Astrocyte of the cerebellum (primary cell): ENCODE measurements around the gene CDIPT.

Experiments
- DNase-seq: peaks from one replicate; pipeline ENCODE4 v3.0.0-alpha.2; 2011; ENCODE audit warnings: low read depth
- H3K4me3 ChIP-seq: 2 replicates; pipeline ENCODE4 v1.5.1; 2011; ENCODE audit warnings: mild to moderate bottlenecking, low read depth, low read length, moderate library complexity
- in situ Hi-C: cut with HindIII; loops from 2 replicates; pipeline ENCODE4 v1.10.0; 2017; ENCODE audit warnings: low sequenced_read_pairs
- TF ChIP-seq, protein P1 (sequence below): IDR thresholded peaks from 2 replicates; pipeline ENCODE4 v1.5.1; 2012; ENCODE audit warnings: low read length, low read depth, moderate library complexity, mild to moderate bottlenecking; ENCODE audit errors: missing control alignments

CDIPT gene

DNA sequence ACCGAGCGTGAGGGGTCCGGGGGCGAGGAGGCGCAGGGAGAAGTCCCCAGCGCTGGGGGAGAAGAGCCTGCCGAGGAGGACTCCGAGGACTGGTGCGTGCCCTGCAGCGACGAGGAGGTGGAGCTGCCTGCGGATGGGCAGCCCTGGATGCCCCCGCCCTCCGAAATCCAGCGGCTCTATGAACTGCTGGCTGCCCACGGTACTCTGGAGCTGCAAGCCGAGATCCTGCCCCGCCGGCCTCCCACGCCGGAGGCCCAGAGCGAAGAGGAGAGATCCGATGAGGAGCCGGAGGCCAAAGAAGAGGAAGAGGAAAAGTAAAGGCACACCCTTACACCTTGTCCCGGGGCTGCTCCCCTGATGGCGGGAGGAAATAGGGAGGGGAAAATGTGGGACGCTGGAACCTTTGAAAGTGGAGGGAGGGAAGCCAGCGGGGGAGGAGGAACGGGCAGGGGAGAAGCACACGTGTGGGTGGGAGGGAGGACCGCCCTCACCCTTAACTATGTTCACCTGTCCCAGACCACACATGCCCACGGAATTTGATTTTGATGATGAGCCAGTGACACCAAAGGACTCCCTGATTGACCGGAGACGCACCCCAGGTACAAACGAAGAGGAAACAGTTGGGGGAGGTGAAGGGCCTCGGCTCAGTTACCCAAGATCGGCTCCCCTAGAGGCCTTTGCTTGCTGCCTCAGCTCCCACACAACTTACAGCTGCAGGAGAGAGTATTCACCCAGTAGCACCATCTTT is 46.2 kb downstream of the CDIPT start:
- H3K4me3 ChIP-seq, result peak overlapping the region; percentile 77
- DNase-seq, result no peak
- in situ Hi-C loops, result no loop called here
- TF ChIP-seq, protein P1, sequence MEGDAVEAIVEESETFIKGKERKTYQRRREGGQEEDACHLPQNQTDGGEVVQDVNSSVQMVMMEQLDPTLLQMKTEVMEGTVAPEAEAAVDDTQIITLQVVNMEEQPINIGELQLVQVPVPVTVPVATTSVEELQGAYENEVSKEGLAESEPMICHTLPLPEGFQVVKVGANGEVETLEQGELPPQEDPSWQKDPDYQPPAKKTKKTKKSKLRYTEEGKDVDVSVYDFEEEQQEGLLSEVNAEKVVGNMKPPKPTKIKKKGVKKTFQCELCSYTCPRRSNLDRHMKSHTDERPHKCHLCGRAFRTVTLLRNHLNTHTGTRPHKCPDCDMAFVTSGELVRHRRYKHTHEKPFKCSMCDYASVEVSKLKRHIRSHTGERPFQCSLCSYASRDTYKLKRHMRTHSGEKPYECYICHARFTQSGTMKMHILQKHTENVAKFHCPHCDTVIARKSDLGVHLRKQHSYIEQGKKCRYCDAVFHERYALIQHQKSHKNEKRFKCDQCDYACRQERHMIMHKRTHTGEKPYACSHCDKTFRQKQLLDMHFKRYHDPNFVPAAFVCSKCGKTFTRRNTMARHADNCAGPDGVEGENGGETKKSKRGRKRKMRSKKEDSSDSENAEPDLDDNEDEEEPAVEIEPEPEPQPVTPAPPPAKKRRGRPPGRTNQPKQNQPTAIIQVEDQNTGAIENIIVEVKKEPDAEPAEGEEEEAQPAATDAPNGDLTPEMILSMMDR, result peak; percentile 30

DNA sequence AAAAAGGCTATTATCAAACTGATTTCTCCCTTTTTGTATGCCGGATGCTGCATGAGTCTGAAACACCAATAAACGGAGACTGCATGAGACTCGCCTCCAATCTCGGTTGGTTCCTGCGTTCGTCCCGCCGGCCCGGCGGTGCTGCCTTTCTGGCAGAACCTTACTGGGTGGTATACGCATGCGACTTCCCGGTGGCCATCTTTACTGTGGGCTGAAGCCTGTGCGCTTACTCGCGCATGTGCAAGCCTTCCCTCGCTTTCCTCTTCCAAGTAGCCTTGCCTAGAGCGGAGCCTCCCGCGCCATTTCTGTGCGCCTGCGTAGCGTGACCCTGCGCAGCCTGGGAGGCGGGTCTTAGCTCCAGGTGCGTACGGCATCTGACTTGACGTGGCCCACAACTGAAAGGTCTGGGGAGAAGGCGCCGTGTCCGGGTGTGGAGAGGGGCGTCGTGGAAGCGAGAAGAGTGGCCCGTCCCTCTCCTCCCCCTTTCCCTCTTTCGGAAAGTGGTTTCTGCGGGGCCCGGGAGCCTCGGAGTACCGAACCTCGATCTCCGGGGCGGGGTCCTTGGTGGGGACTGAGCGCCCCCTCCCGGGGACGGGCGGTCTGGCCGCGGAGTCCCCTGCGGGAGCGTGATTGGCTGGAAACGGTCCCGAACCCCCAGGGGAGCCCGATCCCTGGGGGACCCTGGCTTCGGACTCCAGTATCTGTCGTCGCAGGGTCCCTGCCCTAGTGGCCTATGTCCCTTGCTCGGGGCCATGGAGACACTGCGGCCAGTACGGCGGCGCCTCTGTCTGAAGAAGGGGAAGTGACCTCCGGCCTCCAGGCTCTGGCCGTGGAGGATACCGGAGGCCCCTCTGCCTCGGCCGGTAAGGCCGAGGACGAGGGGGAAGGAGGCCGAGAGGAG is 47.0 kb downstream of the CDIPT start, which contains the start of gene PAGR1:
Gene PAGR1, plus strand, starts transcription at position 360 of the 901 bp plus-strand sequence. Its CDS starts 374 bp downstream, at position 734.
- H3K4me3 ChIP-seq, result peak within 1 kb of the TSS; percentile 77
- peak; percentile 99 for DNase-seq
- in situ Hi-C loops, result no loop called here
- TF ChIP-seq, protein P1, result peak; percentile 89

DNA sequence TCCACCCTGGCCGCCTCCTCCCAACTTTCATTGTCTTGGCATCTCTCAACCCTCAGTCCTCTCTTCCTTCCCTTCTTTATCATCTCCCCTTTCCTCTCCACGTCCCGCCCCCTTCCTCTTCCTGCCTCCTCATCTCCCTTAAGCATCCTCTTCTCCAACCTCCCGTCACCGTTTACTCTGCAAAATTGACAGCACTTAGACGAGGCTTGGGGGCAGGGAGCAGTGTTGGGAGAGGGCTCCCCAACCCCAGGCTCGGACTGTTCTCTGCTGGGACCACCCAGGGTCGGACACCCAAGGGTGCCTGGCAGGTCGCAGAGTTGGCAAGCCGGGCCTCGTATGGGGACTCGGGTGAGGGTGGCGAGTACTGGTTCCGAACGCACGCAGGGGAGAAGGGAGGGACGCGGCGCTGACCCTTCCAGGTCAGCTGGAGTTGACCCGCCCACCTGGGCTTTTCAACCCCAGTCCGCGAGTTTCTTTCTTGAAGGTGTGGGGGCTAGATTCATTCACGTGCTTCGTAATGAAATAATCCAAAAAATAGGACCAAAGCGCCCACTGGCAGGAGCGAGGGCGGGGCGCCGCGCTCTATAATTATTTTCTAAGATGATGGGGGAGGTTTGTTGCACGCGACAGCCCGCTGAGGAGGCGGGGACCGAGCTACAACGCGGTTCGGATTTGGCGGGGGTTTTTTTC is 47.8 kb downstream of the CDIPT start:
- TF ChIP-seq, protein P1, result no peak
- in situ Hi-C loops, result no loop called here
- no peak for DNase-seq
- peak overlapping the region; percentile 77 for H3K4me3 ChIP-seq

GRCh38 chr16:29814592-29814991 is 48.4 kb downstream of the CDIPT start:
- no peak for DNase-seq
- in situ Hi-C loops, result no loop called here
- no peak overlapping the region for H3K4me3 ChIP-seq
- TF ChIP-seq, protein P1, result no peak

DNA sequence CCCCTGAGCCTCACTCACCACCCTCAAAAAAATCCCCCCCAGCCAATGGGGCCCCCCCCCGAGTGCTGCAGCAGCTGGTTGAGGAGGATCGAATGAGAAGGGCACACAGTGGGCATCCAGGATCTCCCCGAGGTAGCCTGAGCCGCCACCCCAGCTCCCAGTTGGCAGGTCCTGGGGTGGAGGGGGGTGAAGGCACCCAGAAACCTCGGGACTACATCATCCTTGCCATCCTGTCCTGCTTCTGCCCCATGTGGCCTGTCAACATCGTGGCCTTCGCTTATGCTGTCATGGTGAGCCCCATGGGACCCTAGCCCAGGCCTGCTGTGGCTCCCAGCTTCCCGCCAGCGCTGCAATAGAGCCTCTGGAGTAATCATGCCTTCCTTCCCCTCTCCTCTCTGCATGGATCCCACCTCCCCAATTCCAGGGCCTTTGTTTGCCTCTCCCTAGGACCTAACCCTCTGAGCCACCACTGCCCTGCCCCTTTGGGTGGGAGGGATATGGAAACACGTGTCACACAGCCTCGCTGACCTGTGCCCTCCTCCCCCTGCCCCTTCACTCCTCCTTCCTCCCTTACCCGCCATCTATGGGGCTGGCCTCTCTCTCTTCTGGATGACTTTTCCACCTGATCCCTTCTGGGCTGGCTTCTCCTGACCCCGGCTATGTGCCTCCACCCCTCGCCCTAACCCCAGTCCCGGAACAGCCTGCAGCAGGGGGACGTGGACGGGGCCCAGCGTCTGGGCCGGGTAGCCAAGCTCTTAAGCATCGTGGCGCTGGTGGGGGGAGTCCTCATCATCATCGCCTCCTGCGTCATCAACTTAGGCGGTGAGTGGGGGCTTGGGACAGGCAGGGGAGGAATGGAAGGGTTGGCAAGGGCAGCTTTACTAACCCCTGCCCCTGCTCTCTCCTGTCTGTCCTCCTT is 49.1 kb downstream of the CDIPT start:
- TF ChIP-seq, protein P1, result no peak
- in situ Hi-C loops, result no loop called here
- no peak for DNase-seq
- peak overlapping the region; percentile 62 for H3K4me3 ChIP-seq
